Middle frontal gyrus (tissue), 1 donor: ENCODE results near the gene KPNA6.
"Not testable (repeated sequence)": the region's sequence is repeated elsewhere in the genome, so short reads cannot be mapped to it uniquely, and the experiment has no call there.

Experiments used
- DNase-seq: peaks from one replicate; pipeline ENCODE4 v3.0.0-alpha.2; 2015; ENCODE audit warnings: low spot score; ENCODE audit errors: extremely low spot score

The KPNA6 gene

GRCh38 chr1:32107742-32108661 is at the start of gene KPNA6:
Gene KPNA6, plus strand, starts transcription at chr1:32108056. Its CDS starts 75 bp downstream, at chr1:32108131.
- DNase-seq: peak; percentile 81

GRCh38 chr1:32060914-32061313 is 46.9 kb upstream of the KPNA6 start:
- no peak for DNase-seq

GRCh38 chr1:32062867-32063230 is 45.0 kb upstream of the KPNA6 start:
- no peak for DNase-seq

- peak; percentile 56 for DNase-seq
Measured at GRCh38 chr1:32063261-32063681, 44.6 kb upstream of the KPNA6 start.

- DNase-seq: not testable (repeated sequence)
Measured at GRCh38 chr1:32065613-32066488, 42.0 kb upstream of the KPNA6 start.

GRCh38 chr1:32066489-32066873 is 41.4 kb upstream of the KPNA6 start:
- peak; percentile 8 for DNase-seq

- DNase-seq: no peak
Measured at GRCh38 chr1:32068957-32069588, 38.8 kb upstream of the KPNA6 start.

GRCh38 chr1:32071758-32072621 is 35.9 kb upstream of the KPNA6 start:
- no peak for DNase-seq

- DNase-seq: peak; percentile 93
Measured at GRCh38 chr1:32072622-32073298, 35.1 kb upstream of the KPNA6 start, which contains the start of gene TMEM39B. Gene TMEM39B, plus strand, starts transcription at chr1:32072939. Its CDS starts 109 bp downstream, at chr1:32073048.

- DNase-seq: no peak
Measured at GRCh38 chr1:32073299-32074229, 34.3 kb upstream of the KPNA6 start.

- no peak for DNase-seq
Measured at GRCh38 chr1:32074841-32075240, 33.0 kb upstream of the KPNA6 start.

- DNase-seq: no peak
Measured at GRCh38 chr1:32077451-32077850, 30.4 kb upstream of the KPNA6 start.

- DNase-seq: no peak
Measured at GRCh38 chr1:32082022-32082421, 25.8 kb upstream of the KPNA6 start.

GRCh38 chr1:32086381-32086780 is 21.5 kb upstream of the KPNA6 start:
- DNase-seq: not testable (repeated sequence)

- DNase-seq: no peak
Measured at GRCh38 chr1:32091176-32091575, 16.7 kb upstream of the KPNA6 start.

GRCh38 chr1:32091591-32091990 is 16.3 kb upstream of the KPNA6 start:
- no peak for DNase-seq

GRCh38 chr1:32094746-32095521 is 12.9 kb upstream of the KPNA6 start:
- DNase-seq: no peak

- no peak for DNase-seq
Measured at GRCh38 chr1:32099426-32099825, 8.4 kb upstream of the KPNA6 start.
